ENCODE data around the gene PARP15. TPM values are rescaled to one million over a fixed set of nuclear protein-coding genes. Genes with fewer than 3 reads are reported as not detected.

Gene PARP15
- 0.26 and 0.31 TPM in 2 replicates for total RNA-seq

DNA sequence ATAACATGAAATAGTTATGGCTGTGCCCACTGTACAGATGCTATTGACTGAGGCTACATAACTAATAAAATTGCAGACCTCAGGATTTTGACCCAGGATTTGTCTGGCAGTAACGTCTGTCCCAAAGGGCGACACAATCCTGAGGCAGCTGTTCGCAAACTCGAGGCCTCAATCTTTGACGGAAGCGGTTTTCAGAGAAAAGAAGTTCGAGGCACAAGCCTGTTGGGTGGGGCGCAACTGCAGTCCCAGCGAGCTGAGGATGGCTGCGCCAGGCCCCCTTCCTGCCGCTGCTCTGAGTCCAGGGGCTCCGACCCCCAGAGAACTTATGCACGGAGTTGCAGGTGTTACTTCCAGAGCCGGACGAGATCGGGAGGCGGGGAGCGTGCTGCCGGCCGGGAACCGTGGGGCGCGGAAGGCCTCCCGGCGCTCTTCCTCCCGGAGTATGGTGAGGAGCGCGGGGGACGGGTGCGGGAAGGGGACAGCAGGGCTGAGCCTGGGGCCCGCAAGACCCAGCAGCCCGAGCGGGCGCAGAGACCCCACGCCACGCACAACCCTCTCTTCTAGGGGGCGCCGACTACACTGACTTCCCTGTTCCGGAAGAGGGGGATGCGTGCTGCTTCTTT is at the start of gene PARP15:
TSS of gene PARP15 (plus strand) at position 242 of the 623 bp plus-strand sequence. CDS start at position 260, 18 bp downstream.

DNA sequence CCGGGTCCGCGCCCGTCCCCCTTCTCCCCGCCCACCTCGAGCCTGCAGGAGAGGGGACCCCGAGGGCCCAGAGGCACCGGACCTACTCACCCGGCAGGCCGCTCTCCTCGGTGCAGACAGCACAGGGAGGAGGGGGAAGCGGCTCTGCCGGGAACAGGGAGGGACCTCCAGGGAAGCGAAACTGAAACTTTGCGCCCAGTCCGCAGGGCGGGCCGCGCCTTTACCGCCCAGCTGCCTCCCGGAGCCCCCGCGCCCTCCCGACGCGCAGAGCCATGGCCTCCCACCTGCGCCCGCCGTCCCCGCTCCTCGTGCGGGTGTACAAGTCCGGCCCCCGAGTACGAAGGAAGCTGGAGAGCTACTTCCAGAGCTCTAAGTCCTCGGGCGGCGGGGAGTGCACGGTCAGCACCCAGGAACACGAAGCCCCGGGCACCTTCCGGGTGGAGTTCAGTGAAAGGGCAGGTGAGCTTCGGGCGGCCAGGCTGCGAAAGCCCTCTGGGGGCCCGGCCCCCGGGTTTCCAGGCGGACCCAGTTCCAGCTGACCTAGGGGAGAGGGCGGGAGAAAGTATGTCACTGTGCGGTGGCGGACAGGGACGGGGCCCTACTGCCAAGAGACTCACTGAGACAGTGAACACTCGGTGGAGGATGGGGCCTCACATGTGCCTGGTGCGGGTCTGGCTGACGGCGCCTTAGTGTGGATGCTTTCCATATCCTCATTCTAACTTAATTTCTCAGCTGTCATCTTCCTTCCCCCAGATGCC is 13.1 kb upstream of the PARP15 start, which contains the start of the genes DTX3L and PARP9:
TSS of gene DTX3L (plus strand) at position 184 of the 758 bp plus-strand sequence. CDS start at position 273, 89 bp downstream.
TSS of gene PARP9 (minus strand) at position 146 of the 758 bp plus-strand sequence. CDS start 4,680 bp downstream, outside the sequence.

DNA sequence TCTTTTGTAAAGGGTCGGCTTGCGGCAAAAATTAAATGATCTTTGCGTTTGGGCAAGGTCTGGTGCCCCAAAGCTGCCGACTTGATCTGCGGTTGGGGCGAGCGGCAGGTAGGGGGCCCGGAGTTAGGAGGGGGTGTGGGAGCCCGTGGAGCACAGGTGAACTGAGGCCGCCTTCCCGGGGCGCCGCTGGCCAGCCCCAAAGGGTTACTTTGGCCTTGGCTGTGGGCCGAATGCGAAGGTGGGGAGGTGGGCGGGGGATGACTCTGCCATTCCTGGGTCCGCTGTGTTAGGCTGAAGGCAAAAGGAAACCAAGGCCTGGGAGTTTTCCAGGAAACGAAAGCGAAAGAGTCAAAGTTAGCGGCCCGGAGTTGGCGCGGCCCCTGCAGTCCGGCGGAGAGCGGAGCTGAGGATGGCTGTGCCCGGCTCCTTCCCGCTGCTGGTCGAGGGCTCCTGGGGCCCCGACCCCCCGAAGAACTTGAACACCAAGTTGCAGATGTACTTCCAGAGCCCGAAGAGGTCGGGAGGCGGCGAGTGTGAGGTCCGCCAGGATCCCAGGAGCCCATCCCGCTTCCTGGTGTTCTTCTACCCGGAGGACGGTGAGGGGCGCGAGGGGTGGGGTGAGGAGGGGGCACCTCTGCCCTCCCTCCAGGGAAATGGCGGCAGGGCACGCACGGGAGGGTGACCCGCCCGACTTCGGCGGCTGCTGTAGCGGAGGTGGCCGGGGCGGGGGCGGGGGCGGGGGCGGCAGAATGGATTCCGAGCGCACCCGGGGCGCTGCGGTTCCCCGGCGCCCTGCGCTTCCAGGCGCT is 103.2 kb downstream of the PARP15 start, which contains the start of gene PARP14:
TSS of gene PARP14 (plus strand) at position 365 of the 809 bp plus-strand sequence. CDS start at position 410, 45 bp downstream.

Other genes with a start within 250 kb of the PARP15 start
- gene MIX23, start 194.4 kb upstream of the PARP15 start, total RNA-seq, result 26.3 and 26.7 TPM in 2 replicates
- 11.9 and 19.8 TPM in 2 replicates for gene FAM162A, start 193.5 kb upstream of the PARP15 start, total RNA-seq
- 4.6 and 6.4 TPM in 2 replicates for gene WDR5B, start 161.6 kb upstream of the PARP15 start, total RNA-seq
- gene KPNA1, start 62.7 kb upstream of the PARP15 start, total RNA-seq, result 34.5 and 38.6 TPM in 2 replicates
- 27.0 and 38.5 TPM in 2 replicates for gene PARP9, start 13.3 kb upstream of the PARP15 start, total RNA-seq
- gene DTX3L, start 13.3 kb upstream of the PARP15 start, total RNA-seq, result 12.9 and 18.3 TPM in 2 replicates
- gene PARP14, start 103.2 kb downstream of the PARP15 start, total RNA-seq, result 49.3 and 64.0 TPM in 2 replicates
- gene HSPBAP1, start 216.2 kb downstream of the PARP15 start, total RNA-seq, result 5.3 and 6.4 TPM in 2 replicates
- 11.9 and 15.3 TPM in 2 replicates for gene SLC49A4, start 217.4 kb downstream of the PARP15 start, total RNA-seq